H1 (cell line): ENCODE data around the gene COL28A1. TPM values are rescaled to one million over a fixed set of nuclear protein-coding genes. Genes with fewer than 3 reads are reported as not detected.

ENCODE experiments used
- CTCF ChIA-PET: fragments of 300-600 bp; sonication (Branson Sonifier 250); formaldehyde crosslinking; loops from one replicate; lab custom pipeline; 2021; ENCODE audit not compliant: partially characterized antibody; lab: Charles Lee
- POLR2A ChIA-PET: fragments of 300-600 bp; sonication (Branson Sonifier 250); formaldehyde crosslinking; loops from one replicate; lab custom pipeline; 2021; ENCODE audit warnings: inconsistent platforms; ENCODE audit not compliant: partially characterized antibody; lab: Charles Lee
- DNase-seq, 2 experiments: peaks; one replicate each; pipeline versions ENCODE4 v3.0.0 to v3.0.0-alpha.2; 2010 to 2022; ENCODE audit warnings: low spot score in 2 of 2, low read depth in 1 of 2, mixed read lengths in 1 of 2
- FAIRE-seq: peaks from 2 replicates; lab custom pipeline; 2011; peaks lifted over from hg19 to GRCh38; lab: Jason Lieb, UNC
- H2AFZ ChIP-seq: 2 replicates; pipeline ENCODE4 v1.8.1; 2012; ENCODE audit warnings: low read length, inconsistent platforms
- H2AK5ac ChIP-seq: 2 replicates; pipeline ENCODE4 v1.6.1; 2013; ENCODE audit warnings: low read depth, low read length
- H2BK120ac ChIP-seq: replicated peaks from 2 replicates; pipeline ENCODE3; 2013; ENCODE audit warnings: low read depth, low read length, inconsistent platforms
- H2BK12ac ChIP-seq: 2 replicates; pipeline ENCODE4 v1.6.1; 2013; ENCODE audit warnings: low read depth, low read length
- H2BK15ac ChIP-seq: 2 replicates; pipeline ENCODE4 v1.6.1; 2013; ENCODE audit warnings: low read length
- H2BK20ac ChIP-seq: 2 replicates; pipeline ENCODE4 v1.6.1; 2013; ENCODE audit warnings: low read length
- H2BK5ac ChIP-seq: 2 replicates; pipeline ENCODE4 v1.6.1; 2013; ENCODE audit warnings: low read depth, low read length
- H3K14ac ChIP-seq: 2 replicates; pipeline ENCODE4 v1.6.1; 2013; ENCODE audit warnings: inconsistent platforms; ENCODE audit not compliant: insufficient read length
- H3K18ac ChIP-seq: 2 replicates; pipeline ENCODE4 v1.6.1; 2013; ENCODE audit warnings: low read length; ENCODE audit errors: extremely low read depth
- H3K23ac ChIP-seq: 2 replicates; pipeline ENCODE4 v1.6.1; 2013; ENCODE audit warnings: inconsistent platforms; ENCODE audit not compliant: insufficient read length
- H3K23me2 ChIP-seq: 2 replicates; pipeline ENCODE4 v1.6.1; 2013; ENCODE audit warnings: low read depth, low read length
- H3K27ac ChIP-seq: 2 replicates; pipeline ENCODE4 v1.6.1; 2011; ENCODE audit warnings: low read depth, low read length, inconsistent platforms
- H3K27me3 ChIP-seq, 4 experiments: replicated peaks in 1 of 4; 1 replicate in 1 of 4; 2 replicates in 3 of 4; pipeline versions ENCODE4 v1.6.1 to v1.8.1; 2011 to 2013; ENCODE audit warnings: low read length in 3 of 4, mild to moderate bottlenecking in 3 of 4, inconsistent platforms in 2 of 4, mixed read lengths in 2 of 4, moderate library complexity in 1 of 4; ENCODE audit not compliant: control insufficient read depth in 3 of 4, insufficient read depth in 3 of 4; ENCODE audit errors: extremely low read depth in 1 of 4
- H3K36me3 ChIP-seq, 4 experiments: 2 replicates each; pipeline versions ENCODE4 v1.6.1 to v1.8.1; 2011 to 2013; ENCODE audit warnings: mild to moderate bottlenecking in 4 of 4, low read length in 3 of 4, moderate library complexity in 2 of 4, control low read depth in 1 of 4, inconsistent platforms in 1 of 4; ENCODE audit not compliant: insufficient read depth in 4 of 4, control insufficient read depth in 2 of 4
- H3K4ac ChIP-seq: replicated peaks from 2 replicates; pipeline ENCODE3; 2013; ENCODE audit warnings: low read length, low read depth, mixed read lengths, inconsistent platforms; ENCODE audit not compliant: insufficient read length
- H3K4me1 ChIP-seq, 4 experiments: replicated peaks in 1 of 4; 1 replicate in 1 of 4; 2 replicates in 3 of 4; pipeline versions ENCODE4 v1.6.1 to v1.8.1; 2011 to 2013; ENCODE audit warnings: low read length in 3 of 4, inconsistent platforms in 2 of 4, mixed read lengths in 1 of 4; ENCODE audit not compliant: insufficient read depth in 4 of 4, control insufficient read depth in 3 of 4
- H3K4me2 ChIP-seq, 2 experiments: 2 replicates each; pipeline versions ENCODE4 v1.6.1 to v1.8.1; 2011 to 2013; ENCODE audit warnings: low read depth in 2 of 2, low read length in 2 of 2, control low read depth in 1 of 2, inconsistent platforms in 1 of 2, mild to moderate bottlenecking in 1 of 2; ENCODE audit not compliant: insufficient read depth in 1 of 2
- H3K4me3 ChIP-seq, 4 experiments: fragments of 200-600, 300-600 bp in 1 of 4; sonication (generic), shearing (Covaris generic), sonication (Bioruptor Twin) in 1 of 4; 2 replicates each; pipeline versions ENCODE4 v1.5.1 to v1.8.1; 2011 to 2016; ENCODE audit warnings: low read length in 4 of 4, low read depth in 3 of 4, control low read depth in 2 of 4, inconsistent platforms in 2 of 4, mild to moderate bottlenecking in 2 of 4, mixed read lengths in 1 of 4, moderate library complexity in 1 of 4; ENCODE audit not compliant: insufficient read depth in 2 of 4; ENCODE audit errors: extremely low read depth in 1 of 4
- H3K56ac ChIP-seq: replicated peaks from 2 replicates; pipeline ENCODE3; 2013; ENCODE audit warnings: low read depth, mild to moderate bottlenecking, mixed read lengths, low read length, inconsistent platforms; ENCODE audit not compliant: insufficient read length
- H3K79me1 ChIP-seq: 2 replicates; pipeline ENCODE4 v1.6.1; 2013; ENCODE audit warnings: low read depth, low read length, control low read depth
- H3K79me2 ChIP-seq, 2 experiments: 2 replicates each; pipeline versions ENCODE4 v1.6.1 to v1.8.1; 2012 to 2013; ENCODE audit warnings: low read length in 2 of 2, mild to moderate bottlenecking in 2 of 2, inconsistent platforms in 1 of 2; ENCODE audit not compliant: insufficient read depth in 2 of 2, control insufficient read depth in 1 of 2
- H3K9ac ChIP-seq, 4 experiments: replicated peaks in 1 of 4; 1 replicate in 1 of 4; 2 replicates in 3 of 4; pipeline versions ENCODE4 v1.6.1 to v1.8.1; 2011 to 2013; ENCODE audit warnings: low read depth in 3 of 4, low read length in 3 of 4, control low read depth in 2 of 4, mild to moderate bottlenecking in 2 of 4, moderate library complexity in 2 of 4, inconsistent platforms in 1 of 4; ENCODE audit errors: extremely low read depth in 1 of 4
- H3K9me3 ChIP-seq, 2 experiments: 2 replicates each; pipeline versions ENCODE4 v1.6.1 to v1.8.1; 2012 to 2013; ENCODE audit warnings: mild to moderate bottlenecking in 2 of 2, moderate library complexity in 2 of 2, control low read depth in 1 of 2, inconsistent platforms in 1 of 2, low read depth in 1 of 2, low read length in 1 of 2, mixed read lengths in 1 of 2; ENCODE audit not compliant: insufficient read depth in 2 of 2
- H4K20me1 ChIP-seq, 2 experiments: replicated peaks in 1 of 2; 2 replicates each; pipeline versions ENCODE3 to v1.8.1; 2011 to 2013; ENCODE audit warnings: inconsistent platforms in 2 of 2, low read length in 2 of 2, mild to moderate bottlenecking in 1 of 2; ENCODE audit not compliant: insufficient read depth in 2 of 2, control insufficient read depth in 1 of 2
- H4K5ac ChIP-seq: 2 replicates; pipeline ENCODE4 v1.6.1; 2013; ENCODE audit warnings: low read length, low read depth, mixed read lengths, inconsistent platforms; ENCODE audit not compliant: insufficient read length
- H4K8ac ChIP-seq: 2 replicates; pipeline ENCODE4 v1.8.0; 2013; ENCODE audit warnings: mild to moderate bottlenecking, moderate library complexity, low read length, inconsistent platforms; ENCODE audit not compliant: insufficient read depth; ENCODE audit errors: extremely low read depth
- H4K91ac ChIP-seq: replicated peaks from 2 replicates; pipeline ENCODE3; 2013; ENCODE audit warnings: low read length, mixed read lengths, inconsistent platforms; ENCODE audit not compliant: insufficient read length
- CBX8 ChIP-seq: fragments of 300-800, 300-1000 bp; sonication (generic); IDR thresholded peaks from 2 replicates; pipeline ENCODE4 v1.7.1; 2016; ENCODE audit warnings: low read depth, low read length, borderline replicate concordance
- CHD1 ChIP-seq: IDR thresholded peaks from 2 replicates; pipeline ENCODE4 v1.6.1; 2012; ENCODE audit warnings: low read depth, low read length, improper control_type of control experiment
- EZH2 ChIP-seq: fragments of 200-600 bp; sonication (generic); IDR thresholded peaks from 2 replicates; pipeline ENCODE4 v1.7.1; 2012; ENCODE audit warnings: low read depth, mild to moderate bottlenecking, moderate library complexity, low read length, inconsistent platforms; ENCODE audit not compliant: severe bottlenecking
- GTF2F1 ChIP-seq: IDR thresholded peaks from 2 replicates; pipeline ENCODE4 v1.6.1; 2012; ENCODE audit warnings: low read depth, low read length, improper control_type of control experiment, borderline replicate concordance
- JUN ChIP-seq: IDR thresholded peaks from 2 replicates; pipeline ENCODE4 v1.6.1; 2011; ENCODE audit warnings: low read depth, mild to moderate bottlenecking, improper control_type of control experiment, low read length
- KDM1A ChIP-seq: fragments of 200-600, 300-600 bp; sonication (generic); IDR thresholded peaks from 2 replicates; pipeline ENCODE4 v1.7.1; 2016; ENCODE audit warnings: mild to moderate bottlenecking, low read length, borderline replicate concordance
- MAFK ChIP-seq: IDR thresholded peaks from 2 replicates; pipeline ENCODE4 v1.6.1; 2012; ENCODE audit warnings: low read depth, mild to moderate bottlenecking, improper control_type of control experiment, low read length
- NRF1 ChIP-seq: IDR thresholded peaks from 2 replicates; pipeline ENCODE4 v1.6.1; 2011; ENCODE audit warnings: mild to moderate bottlenecking, low read depth, low read length, improper control_type of control experiment
- RXRA ChIP-seq: IDR thresholded peaks from 2 replicates; pipeline ENCODE4 v1.6.1; 2011; ENCODE audit warnings: low read depth, mild to moderate bottlenecking, low read length, moderate library complexity; ENCODE audit not compliant: insufficient read depth
- SIN3A ChIP-seq, 2 experiments: IDR thresholded peaks in 1 of 2; conservative IDR thresholded peaks in 1 of 2; 2 replicates each; pipeline ENCODE4 v1.6.1; 2011 to 2012; ENCODE audit warnings: low read length in 2 of 2, improper control_type of control experiment in 1 of 2, low read depth in 1 of 2, mild to moderate bottlenecking in 1 of 2
- SUZ12 ChIP-seq: fragments of 200-600 bp; sonication (generic); IDR thresholded peaks from 2 replicates; pipeline ENCODE4 v1.6.1; 2012; ENCODE audit warnings: mild to moderate bottlenecking, inconsistent platforms, low read length, moderate library complexity, mixed read lengths
- TBP ChIP-seq: IDR thresholded peaks from 2 replicates; pipeline ENCODE4 v1.6.1; 2011; ENCODE audit warnings: low read depth, low read length, improper control_type of control experiment
- TCF12 ChIP-seq: IDR thresholded peaks from 2 replicates; pipeline ENCODE4 v1.6.1; 2011; ENCODE audit warnings: low read depth, mild to moderate bottlenecking, low read length
- WGBS, 2 experiments: shearing (Covaris generic) in 1 of 2; methylation state at CpG; one replicate each; pipeline versions ENCODE4 v1.1.6 to v1.1.7; 2013 to 2015; ENCODE audit warnings: low lambda C conversion rate in 2 of 2, mixed read lengths in 2 of 2, inconsistent platforms in 1 of 2, low coverage in 1 of 2, missing lambda C conversion rate in 1 of 2; ENCODE audit not compliant: insufficient replicate concordance in 2 of 2, insufficient coverage in 1 of 2, insufficient read length in 1 of 2; ENCODE audit errors: extremely low coverage in 1 of 2, missing lambda C conversion rate in 1 of 2; 5-methylcytosine and 5-hydroxymethylcytosine counted together
- polyA plus RNA-seq, 7 experiments: library from polyadenylated mRNA; depleted of rRNA in 3 of 7; stranded (reverse) in 5 of 7; unstranded in 2 of 7; fragments of >200 nt in 5 of 7; fragments of 200-250 nt in 2 of 7; gene quantifications; 1 replicate in 5 of 7; 2 replicates in 1 of 7; 4 replicates in 1 of 7; pipeline versions ENCODE4 v1.2.1 to v1.2.3, GENCODE V29; 2011 to 2013; ENCODE audit warnings: missing spikeins in 2 of 7, mixed read lengths in 2 of 7
- total RNA-seq: library from RNA; stranded (reverse); fragmentation: NEBNext Ultra II Directional; extraction: Animal tissue kit (Norgen Biotek cat#: 25700); gene quantifications from 2 replicates; pipeline ENCODE4 v1.2.1, GENCODE V29; 2021
- TF ChIP-seq, protein P1 (sequence below): IDR thresholded peaks from 2 replicates; pipeline ENCODE4 v1.6.1; 2012; ENCODE audit warnings: inconsistent platforms

Gene COL28A1
- total and polyA plus RNA-seq, 2 of the 8 experiments (the other 6 are each of a cell fraction or from before 2014, with no cell fraction given), result 0.22 to 0.38 TPM

DNA sequence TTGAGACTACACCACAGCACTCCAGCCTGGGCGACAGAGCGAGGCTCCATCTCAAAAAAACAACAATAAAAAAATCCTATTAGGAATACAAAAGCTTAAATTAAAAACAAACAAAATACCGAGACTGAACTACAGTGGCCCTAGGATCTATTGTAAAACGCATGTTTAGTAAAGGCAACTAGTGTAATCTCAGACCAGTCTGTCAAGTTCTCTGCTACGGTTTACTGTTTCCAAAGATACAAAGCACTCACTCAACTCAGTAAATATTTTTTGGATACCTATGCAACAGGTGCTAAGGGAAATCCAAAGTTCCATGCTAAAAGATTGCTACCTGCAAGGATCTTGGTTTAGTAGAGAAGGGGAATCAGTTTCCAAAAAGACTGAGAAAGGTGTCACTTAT lies 27.6 kb upstream of the COL28A1 start:
- Histone ChIP-seq H3K36me3 (no peaks in the 10 kb centered on the region), H3K56ac (no peak overlapping the region), H4K20me1 (no peaks in the 10 kb centered on the region), H3K4me2 (no peak overlapping the region), H2BK5ac (no peak overlapping the region), H3K4me3 (no peak overlapping the region), H3K18ac (no peak overlapping the region), H3K27me3 (no peaks in the 10 kb centered on the region), H3K9ac (no peak overlapping the region), H2AFZ (no peak overlapping the region), H4K8ac (no peak overlapping the region), H3K14ac (no peak overlapping the region), H3K79me1 (no peaks in the 10 kb centered on the region), H2BK20ac (no peak overlapping the region), H4K5ac (no peak overlapping the region), H3K79me2 (peaks cover 0 to 11% of the 10 kb centered on the region in 2 experiments; a peak in 2 of 4 replicates), H2BK120ac (no peak overlapping the region), H2BK12ac (no peak overlapping the region), H3K27ac (no peak overlapping the region), H3K9me3 (no peaks in the 10 kb centered on the region), H3K4me1 (peaks cover 2 to 8% (median 4%) of the 10 kb centered on the region in 4 experiments; a peak in 6 of 7 replicates), H2AK5ac (no peak overlapping the region), H3K23ac (no peak overlapping the region), H2BK15ac (no peak overlapping the region), H4K91ac (no peak overlapping the region), H3K4ac (no peak overlapping the region), H3K23me2 (peaks cover 2% of the 10 kb centered on the region; the same call in 1 of the 2 replicates)
- ChIA-PET CTCF (interaction anchor here (1.2 kb wide), 1 partner anchor 9 kb away, joined by 4 read pairs; no protein-coding TSS in a partner anchor), POLR2A (interaction anchor here (0.6 kb wide), 1 partner anchor 14 kb away, joined by 3 read pairs; no protein-coding TSS in a partner anchor)
- WGBS, 2 experiments, result 91% methylated on average over 5 of the region's 5 CpGs; no CpG with 5 or more reads in 1 of the 2 experiments
- DNase-seq (no peak), FAIRE-seq (no peak)
- TF ChIP-seq CHD1 (no peak), SIN3A (conservative IDR thresholded peaks at IDR 0.05 in 1 of 2, IDR thresholded peaks at IDR 0.05 in 1 of 2; ENCODE audit: low read depth in 1 of 2, low read length in 2 of 2) (no peak), KDM1A (no peak), RXRA (no peak), GTF2F1 (no peak), MAFK (no peak), CBX8 (no peak), JUN (no peak), EZH2 (no peak), NRF1 (no peak), SUZ12 (no peak), TBP (no peak), TCF12 (no peak)
- TF ChIP-seq, protein P1, sequence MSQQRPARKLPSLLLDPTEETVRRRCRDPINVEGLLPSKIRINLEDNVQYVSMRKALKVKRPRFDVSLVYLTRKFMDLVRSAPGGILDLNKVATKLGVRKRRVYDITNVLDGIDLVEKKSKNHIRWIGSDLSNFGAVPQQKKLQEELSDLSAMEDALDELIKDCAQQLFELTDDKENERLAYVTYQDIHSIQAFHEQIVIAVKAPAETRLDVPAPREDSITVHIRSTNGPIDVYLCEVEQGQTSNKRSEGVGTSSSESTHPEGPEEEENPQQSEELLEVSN, result no peak
